Activated CD8-positive, alpha-beta T cell treated with anti-CD3 and anti-CD28 coated beads for 36 hours (primary cell): ENCODE data around the gene GAB1. TPM values are rescaled to one million over a fixed set of nuclear protein-coding genes. Genes with fewer than 3 reads are reported as not detected.
"Not testable (repeated sequence)": the region's sequence is repeated elsewhere in the genome, so short reads cannot be mapped to it uniquely, and the experiment has no call there.

ENCODE experiments used
- ATAC-seq: fragments of 200-7000 bp; cut with Tn5 transposase; one replicate; pipeline ENCODE4 v1.10.0; 2021; ENCODE audit warnings: mild to moderate bottlenecking, moderate library complexity
- CTCF ChIA-PET: fragments of 350-600 bp; sonication (Branson Sonifier 250); formaldehyde crosslinking; loops from one replicate; lab custom pipeline; 2021; ENCODE audit warnings: antibody characterized with exemption; lab: Charles Lee
- POLR2A ChIA-PET: fragments of 350-600 bp; sonication (Branson Sonifier 250); formaldehyde crosslinking; loops from one replicate; lab custom pipeline; 2021; ENCODE audit warnings: antibody characterized with exemption; lab: Charles Lee
- DNase-seq: peaks from one replicate; pipeline ENCODE4 v3.0.0-alpha.2; 2020
- H3K27ac Mint-ChIP-seq: one replicate; pipeline ENCODE4 v1.8.0; 2021; ENCODE audit warnings: mild to moderate bottlenecking, mixed read lengths
- H3K27me3 Mint-ChIP-seq: one replicate; pipeline ENCODE4 v1.8.0; 2021; ENCODE audit warnings: mixed read lengths
- H3K36me3 Mint-ChIP-seq: one replicate; pipeline ENCODE4 v1.8.0; 2021; ENCODE audit warnings: low read depth, mixed read lengths
- H3K4me1 Mint-ChIP-seq: one replicate; pipeline ENCODE4 v1.8.0; 2021; ENCODE audit warnings: low read depth, mixed read lengths
- H3K4me3 Mint-ChIP-seq: one replicate; pipeline ENCODE4 v1.8.0; 2021; ENCODE audit warnings: mild to moderate bottlenecking, moderate library complexity, mixed read lengths
- H3K9me3 Mint-ChIP-seq: one replicate; pipeline ENCODE4 v1.8.0; 2021; ENCODE audit warnings: mixed read lengths
- intact Hi-C: fragments of 100-400 bp; cut with micrococcal nuclease; formaldehyde crosslinking; loops from one replicate; pipeline ENCODE4 v1.10.0; 2022
- total RNA-seq, 2 experiments: library from RNA; stranded (reverse); gene quantifications; one replicate each; pipeline ENCODE4 v1.2.3, GENCODE V29; 2021
- TF ChIP-seq, protein P1 (sequence below): fragments of 200-600 bp; IDR thresholded peaks from one replicate; pipeline ENCODE4 v1.8.0; 2022; ENCODE audit warnings: antibody characterized with exemption, mild to moderate bottlenecking

Gene GAB1
- total RNA-seq, 2 experiments from 2014 or later: 0.20 to 0.34 TPM

DNA sequence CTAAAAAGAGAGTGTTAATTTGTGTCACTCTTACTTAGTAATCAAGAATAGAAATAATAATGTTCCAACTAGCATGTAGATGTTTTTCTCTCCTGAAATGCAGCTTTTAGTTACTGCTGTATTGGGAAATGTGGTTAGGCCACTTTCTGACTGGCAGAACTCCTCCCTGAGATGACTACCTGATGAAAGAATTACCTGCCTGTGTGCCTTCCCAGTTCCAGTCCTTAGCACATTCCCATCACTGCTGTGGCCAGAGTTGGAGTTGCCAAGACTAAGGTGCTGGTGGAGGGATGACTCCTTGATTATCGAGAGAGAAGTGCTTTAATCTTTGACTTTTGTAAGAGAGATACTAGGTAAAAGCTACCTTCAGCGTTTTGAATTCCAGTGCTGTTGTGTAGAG is 9.5 kb downstream of the GAB1 start:
- no peaks in the 10 kb centered on the region for H3K36me3 Mint-ChIP-seq
- H3K4me3 Mint-ChIP-seq: no peak overlapping the region
- H3K27me3 Mint-ChIP-seq: peaks cover 8% of the 10 kb centered on the region
- POLR2A ChIA-PET: interaction anchor here (0.7 kb wide), 1 partner anchor 200 kb away, joined by 3 read pairs; no protein-coding TSS in a partner anchor
- ATAC-seq: no peak
- no peak overlapping the region for H3K27ac Mint-ChIP-seq
- intact Hi-C loops: no loop called here
- H3K4me1 Mint-ChIP-seq: no peaks in the 10 kb centered on the region
- TF ChIP-seq, protein P1, sequence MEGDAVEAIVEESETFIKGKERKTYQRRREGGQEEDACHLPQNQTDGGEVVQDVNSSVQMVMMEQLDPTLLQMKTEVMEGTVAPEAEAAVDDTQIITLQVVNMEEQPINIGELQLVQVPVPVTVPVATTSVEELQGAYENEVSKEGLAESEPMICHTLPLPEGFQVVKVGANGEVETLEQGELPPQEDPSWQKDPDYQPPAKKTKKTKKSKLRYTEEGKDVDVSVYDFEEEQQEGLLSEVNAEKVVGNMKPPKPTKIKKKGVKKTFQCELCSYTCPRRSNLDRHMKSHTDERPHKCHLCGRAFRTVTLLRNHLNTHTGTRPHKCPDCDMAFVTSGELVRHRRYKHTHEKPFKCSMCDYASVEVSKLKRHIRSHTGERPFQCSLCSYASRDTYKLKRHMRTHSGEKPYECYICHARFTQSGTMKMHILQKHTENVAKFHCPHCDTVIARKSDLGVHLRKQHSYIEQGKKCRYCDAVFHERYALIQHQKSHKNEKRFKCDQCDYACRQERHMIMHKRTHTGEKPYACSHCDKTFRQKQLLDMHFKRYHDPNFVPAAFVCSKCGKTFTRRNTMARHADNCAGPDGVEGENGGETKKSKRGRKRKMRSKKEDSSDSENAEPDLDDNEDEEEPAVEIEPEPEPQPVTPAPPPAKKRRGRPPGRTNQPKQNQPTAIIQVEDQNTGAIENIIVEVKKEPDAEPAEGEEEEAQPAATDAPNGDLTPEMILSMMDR: no peak
- no peak for DNase-seq
- no peaks in the 10 kb centered on the region for H3K9me3 Mint-ChIP-seq
- CTCF ChIA-PET: no interaction called here

DNA sequence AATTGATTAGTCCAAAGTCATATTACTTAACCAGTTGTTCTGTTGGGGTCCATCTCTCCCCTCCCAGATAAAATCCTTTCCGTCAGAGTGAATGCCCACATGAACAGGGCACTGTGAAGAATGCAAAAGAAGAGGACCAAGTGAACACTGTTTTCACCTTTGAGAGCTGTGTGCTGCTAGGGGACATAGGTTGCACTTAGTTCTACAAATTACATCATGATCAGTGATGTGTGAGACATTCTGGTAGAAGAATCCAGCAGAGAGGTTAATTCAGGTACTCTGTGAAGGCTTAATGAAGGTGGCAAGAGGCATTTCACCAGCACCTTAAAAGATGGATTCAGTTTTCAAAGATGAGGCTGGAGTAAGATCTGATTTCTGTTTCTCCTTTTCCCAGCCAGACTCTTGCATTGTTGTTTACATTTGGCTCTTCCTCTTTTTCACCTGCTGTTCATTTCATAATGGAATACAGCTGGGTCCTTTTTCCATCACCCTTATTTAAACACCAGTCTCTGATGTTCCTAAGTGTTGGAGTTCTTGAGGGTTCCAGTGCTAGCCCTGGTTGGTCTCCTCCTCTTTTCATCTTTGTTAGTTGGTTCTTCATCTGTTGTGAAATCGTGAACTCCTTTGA is 10.9 kb downstream of the GAB1 start:
- CTCF ChIA-PET: no interaction called here
- H3K4me1 Mint-ChIP-seq: no peaks in the 10 kb centered on the region
- no peak overlapping the region for H3K4me3 Mint-ChIP-seq
- H3K9me3 Mint-ChIP-seq: no peaks in the 10 kb centered on the region
- DNase-seq: no peak
- H3K27me3 Mint-ChIP-seq: peaks cover 8% of the 10 kb centered on the region
- no peaks in the 10 kb centered on the region for H3K36me3 Mint-ChIP-seq
- intact Hi-C loops: no loop called here
- TF ChIP-seq, protein P1: no peak
- ATAC-seq: no peak
- POLR2A ChIA-PET: no interaction called here
- H3K27ac Mint-ChIP-seq: no peak overlapping the region

DNA sequence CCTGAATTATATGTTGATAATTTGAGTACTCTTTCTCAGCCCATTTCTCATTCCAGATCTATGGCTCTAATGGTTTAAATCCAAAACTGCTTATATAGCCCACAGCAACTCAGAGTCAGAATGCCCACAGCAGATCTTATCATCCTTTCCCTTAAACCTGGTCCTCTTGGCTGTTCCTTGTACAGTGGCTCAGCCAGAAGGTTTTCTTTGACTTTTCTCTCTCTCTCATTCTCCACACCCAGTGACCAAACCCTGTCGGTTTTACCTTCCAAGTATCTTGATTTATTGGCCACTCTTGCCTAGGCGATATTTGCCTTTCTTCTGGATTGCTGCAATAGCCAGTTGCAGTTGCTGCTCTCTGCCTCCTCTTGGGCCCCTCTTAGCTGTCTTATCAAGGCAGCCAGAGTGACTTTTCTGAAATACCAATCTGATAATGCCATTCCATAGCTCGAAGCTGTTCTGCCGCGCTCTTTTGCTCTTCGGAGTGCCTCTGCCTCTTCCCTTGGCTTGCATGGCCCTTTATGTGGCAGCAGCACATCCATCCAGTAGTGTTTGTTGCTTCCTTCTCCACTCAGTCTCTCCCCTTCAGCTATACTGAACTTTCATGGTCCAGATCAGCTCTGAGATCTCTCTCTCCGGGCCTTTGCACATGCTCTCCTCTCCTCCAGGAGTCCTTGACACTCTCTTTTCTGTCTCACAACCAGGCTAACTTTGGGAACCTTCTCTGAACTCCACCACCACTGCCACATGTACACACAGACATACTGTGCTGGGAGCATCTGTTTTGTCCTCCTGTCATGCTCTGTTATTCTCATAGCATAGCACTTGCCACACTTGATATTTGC is 11.8 kb downstream of the GAB1 start:
- Mint-ChIP-seq H3K4me1 (no peaks in the 10 kb centered on the region), H3K36me3 (no peaks in the 10 kb centered on the region), H3K27me3 (peaks cover 8% of the 10 kb centered on the region), H3K9me3 (no peaks in the 10 kb centered on the region), H3K4me3 (no peak overlapping the region), H3K27ac (no peak overlapping the region)
- POLR2A ChIA-PET: no interaction called here
- DNase-seq (no peak), ATAC-seq (no peak)
- intact Hi-C loops: no loop called here
- CTCF ChIA-PET: no interaction called here
- TF ChIP-seq, protein P1: no peak

DNA sequence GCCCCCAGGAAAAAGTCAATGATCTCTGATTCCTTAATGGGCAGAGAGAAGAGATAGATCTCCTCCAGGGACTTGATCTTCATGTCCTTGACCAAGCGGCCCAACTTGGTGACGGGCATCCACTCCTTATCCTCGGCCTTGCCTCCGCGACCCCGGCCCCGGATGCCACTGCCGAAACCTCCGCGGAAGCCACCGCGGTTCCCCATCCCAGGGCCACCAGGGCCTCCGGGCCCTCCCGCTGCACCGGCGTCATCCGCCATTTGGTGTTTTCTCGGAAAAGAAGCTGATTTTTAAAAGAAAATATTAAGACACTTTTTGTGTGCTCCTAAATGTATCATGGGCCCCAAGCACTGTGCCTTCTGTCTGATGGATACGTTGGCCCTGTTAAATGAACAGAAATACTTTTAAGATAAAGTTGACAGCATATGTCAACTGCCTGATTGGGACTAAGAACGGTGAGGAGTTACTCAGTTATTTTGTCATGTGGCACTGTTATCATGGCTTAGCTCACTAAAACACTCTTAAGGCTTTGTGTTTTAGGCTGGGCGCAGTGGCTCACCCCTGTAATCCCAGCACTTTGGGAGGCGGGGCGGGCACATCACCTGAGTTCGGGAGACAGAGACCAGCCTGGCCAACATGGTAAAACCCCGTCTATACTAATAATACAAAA is 13.3 kb downstream of the GAB1 start:
- H3K27ac Mint-ChIP-seq, DNase-seq, H3K4me1 Mint-ChIP-seq, ATAC-seq, intact Hi-C loops, H3K27me3 Mint-ChIP-seq, H3K36me3 Mint-ChIP-seq, H3K4me3 Mint-ChIP-seq, H3K9me3 Mint-ChIP-seq: not testable (repeated sequence)
- CTCF ChIA-PET: interaction anchor here (1.2 kb wide), 1 partner anchor 14 kb away, joined by 3 read pairs; no protein-coding TSS in a partner anchor
- POLR2A ChIA-PET: interaction anchor here (0.6 kb wide), 1 partner anchor 1367 kb away, joined by 3 read pairs; no protein-coding TSS in a partner anchor

DNA sequence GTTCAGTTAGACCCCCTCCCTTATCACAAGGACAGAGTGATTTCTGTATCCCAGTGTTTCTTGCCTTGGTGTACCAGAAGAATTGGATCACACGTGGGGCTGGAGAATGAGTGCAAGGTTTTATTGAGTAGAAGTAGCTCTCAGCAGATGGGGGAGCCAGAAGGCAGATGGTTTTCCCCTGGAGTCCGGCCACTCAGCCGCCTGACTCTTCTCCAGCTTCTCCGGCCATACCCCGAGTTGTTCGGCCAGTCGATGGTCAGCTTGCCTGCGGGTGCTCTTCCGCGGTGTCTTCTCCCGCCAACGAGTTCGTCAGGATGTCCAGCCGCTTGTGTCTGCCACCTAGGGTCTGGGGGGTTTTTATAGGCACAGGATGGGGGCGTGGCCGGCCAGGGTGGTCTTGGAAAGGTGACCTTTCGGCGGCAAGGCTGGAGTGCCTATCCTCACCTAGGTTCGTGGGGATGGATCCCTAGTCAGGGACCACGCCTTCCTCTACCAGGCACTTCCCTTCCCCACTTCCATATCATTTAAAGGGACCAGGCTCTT is 14.5 kb downstream of the GAB1 start:
- POLR2A ChIA-PET: no interaction called here
- no peak overlapping the region for H3K4me3 Mint-ChIP-seq
- no peak overlapping the region for H3K27ac Mint-ChIP-seq
- TF ChIP-seq, protein P1: no peak
- H3K27me3 Mint-ChIP-seq: peaks cover 5% of the 10 kb centered on the region
- DNase-seq (no peak), ATAC-seq (no peak)
- CTCF ChIA-PET: no interaction called here
- H3K9me3 Mint-ChIP-seq: no peaks in the 10 kb centered on the region
- intact Hi-C loops: no loop called here
- no peaks in the 10 kb centered on the region for H3K4me1 Mint-ChIP-seq
- H3K36me3 Mint-ChIP-seq: no peaks in the 10 kb centered on the region
